ENCODE data around the gene SEC14L1. TPM values are rescaled to one million over a fixed set of nuclear protein-coding genes. Genes with fewer than 3 reads are reported as not detected.
"Not testable (repeated sequence)": the region's sequence is repeated elsewhere in the genome, so short reads cannot be mapped to it uniquely, and the experiment has no call there.

The SEC14L1 gene
- total RNA-seq, 1 donor from 2014 or later, result 63.9 TPM

- no peak for DNase-seq
- no peak for ATAC-seq (ENCODE audit: poor library complexity)
- intact Hi-C loops (cut with DNase I), result no loop called here
Measured at GRCh38 chr17:77132411-77133086, 8.2 kb upstream of the SEC14L1 start.

GRCh38 chr17:77133087-77133638, 7.6 kb upstream of the SEC14L1 start:
- intact Hi-C loops (cut with DNase I), result no loop called here
- ATAC-seq (ENCODE audit: poor library complexity) (no peak), DNase-seq (no peak)

- ATAC-seq (ENCODE audit: poor library complexity) (no peak), DNase-seq (no peak)
- intact Hi-C loops (cut with DNase I), result no loop called here
Measured at GRCh38 chr17:77136420-77136767, 4.4 kb upstream of the SEC14L1 start.

GRCh38 chr17:77137111-77137510, 3.7 kb upstream of the SEC14L1 start:
- DNase-seq (no peak), ATAC-seq (ENCODE audit: poor library complexity) (no peak)
- intact Hi-C loops (cut with DNase I), result no loop called here

- ATAC-seq (ENCODE audit: poor library complexity); intact Hi-C loops (cut with DNase I): not testable (repeated sequence)
- peak; percentile 68 for DNase-seq
Measured at GRCh38 chr17:77137886-77138285, 2.9 kb upstream of the SEC14L1 start.

- ATAC-seq (ENCODE audit: poor library complexity) (peak; percentile 98), DNase-seq (peak; percentile 100)
- intact Hi-C loops (cut with DNase I), result loop anchor here (5.0 kb wide), 1 partner anchor 33 kb away; no protein-coding TSS in a partner anchor
Measured at GRCh38 chr17:77140166-77140877, 447 bp upstream of the SEC14L1 start.

GRCh38 chr17:77141846-77142449, 1.2 kb downstream of the SEC14L1 start:
- intact Hi-C loops (cut with DNase I), result loop anchor here (5.0 kb wide), 1 partner anchor 35 kb away; no protein-coding TSS in a partner anchor
- ATAC-seq (ENCODE audit: poor library complexity), result no peak

GRCh38 chr17:77142689-77143088, 1.9 kb downstream of the SEC14L1 start:
- intact Hi-C loops (cut with DNase I), result loop anchor here (5.0 kb wide), 1 partner anchor 35 kb away; no protein-coding TSS in a partner anchor
- DNase-seq (no peak), ATAC-seq (ENCODE audit: poor library complexity) (no peak)

More at GRCh38 chr17:77141846-77142449, 1.2 kb downstream of the SEC14L1 start:
- DNase-seq, result no peak

GRCh38 chr17:77143306-77143705, 2.5 kb downstream of the SEC14L1 start:
- ATAC-seq (ENCODE audit: poor library complexity), result no peak
- intact Hi-C loops (cut with DNase I), result loop anchor here (5.0 kb wide), 1 partner anchor 36 kb away; no protein-coding TSS in a partner anchor
- DNase-seq, result no peak

- DNase-seq, result no peak
- ATAC-seq (ENCODE audit: poor library complexity), result no peak
- intact Hi-C loops (cut with DNase I), result loop anchor here (5.0 kb wide), 1 partner anchor 37 kb away; no protein-coding TSS in a partner anchor
Measured at GRCh38 chr17:77144227-77144626, 3.5 kb downstream of the SEC14L1 start.

GRCh38 chr17:77145224-77145611, 4.4 kb downstream of the SEC14L1 start:
- ATAC-seq (ENCODE audit: poor library complexity) (no peak), DNase-seq (no peak)
- intact Hi-C loops (cut with DNase I), result no loop called here

- peak; percentile 71 for DNase-seq
- intact Hi-C loops (cut with DNase I), result no loop called here
- peak; percentile 64 for ATAC-seq (ENCODE audit: poor library complexity)
Measured at GRCh38 chr17:77145612-77146245, 5.0 kb downstream of the SEC14L1 start.

GRCh38 chr17:77146246-77146632, 5.5 kb downstream of the SEC14L1 start:
- intact Hi-C loops (cut with DNase I), result no loop called here
- DNase-seq, result no peak
- no peak for ATAC-seq (ENCODE audit: poor library complexity)

GRCh38 chr17:77146882-77147281, 6.1 kb downstream of the SEC14L1 start:
- DNase-seq, result peak; percentile 59
- ATAC-seq (ENCODE audit: poor library complexity), result no peak
- intact Hi-C loops (cut with DNase I), result no loop called here

- ATAC-seq (ENCODE audit: poor library complexity) (no peak), DNase-seq (no peak)
- intact Hi-C loops (cut with DNase I), result no loop called here
Measured at GRCh38 chr17:77147357-77147801, 6.6 kb downstream of the SEC14L1 start.

GRCh38 chr17:77148077-77148939, 7.5 kb downstream of the SEC14L1 start:
- DNase-seq, result no peak
- ATAC-seq (ENCODE audit: poor library complexity), result no peak
- intact Hi-C loops (cut with DNase I), result no loop called here

GRCh38 chr17:77148940-77149510, 8.3 kb downstream of the SEC14L1 start:
- peak; percentile 18 for ATAC-seq (ENCODE audit: poor library complexity)
- no peak for DNase-seq
- intact Hi-C loops (cut with DNase I), result no loop called here

- DNase-seq (no peak), ATAC-seq (ENCODE audit: poor library complexity) (no peak)
- intact Hi-C loops (cut with DNase I), result no loop called here
Measured at GRCh38 chr17:77150196-77150595, 9.4 kb downstream of the SEC14L1 start.

Data from Right ventricle myocardium superior (tissue), 1 donor.